Measurements from ENCODE around the gene LRMDA. TPM values are rescaled to one million over a fixed set of nuclear protein-coding genes. Genes with fewer than 3 reads are reported as not detected.

LRMDA gene
- total RNA-seq, 3 donors from 2014 or later = 8.3 to 17.1 (median 11.1) TPM

DNA sequence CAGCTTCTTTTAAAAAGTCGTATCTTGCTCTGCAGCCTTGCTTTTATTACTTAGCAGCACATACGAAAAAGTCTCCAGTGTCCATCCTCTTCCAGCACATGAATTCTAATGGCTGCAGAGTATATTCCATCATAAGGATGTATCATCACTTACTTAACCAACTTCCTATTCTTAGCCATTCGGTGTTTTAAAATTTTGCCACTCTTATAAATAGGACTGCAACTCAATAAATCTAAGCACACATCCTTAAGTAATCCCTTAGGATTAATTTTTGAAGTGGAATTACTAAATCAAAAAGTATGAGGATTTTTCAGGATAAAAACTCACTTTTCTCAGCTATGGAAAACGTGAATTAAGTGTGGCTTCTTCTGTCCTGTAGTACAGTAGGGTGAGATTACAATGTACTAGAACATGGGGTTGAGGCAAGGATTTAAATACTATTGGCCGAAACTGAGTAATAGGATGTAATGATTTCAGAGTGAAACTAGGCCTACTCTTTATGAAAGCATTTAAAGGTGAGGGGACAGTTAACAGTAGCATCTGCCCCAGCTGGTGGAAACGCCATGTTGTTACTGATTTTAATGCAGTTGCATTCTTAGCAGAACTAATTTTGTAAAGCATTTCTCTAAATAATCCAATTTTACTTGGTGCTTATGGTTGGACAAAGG lies 1035.5 kb downstream of the LRMDA start:
- no peak for DNase-seq (ENCODE audit: low spot score in 2 of 2)

DNA sequence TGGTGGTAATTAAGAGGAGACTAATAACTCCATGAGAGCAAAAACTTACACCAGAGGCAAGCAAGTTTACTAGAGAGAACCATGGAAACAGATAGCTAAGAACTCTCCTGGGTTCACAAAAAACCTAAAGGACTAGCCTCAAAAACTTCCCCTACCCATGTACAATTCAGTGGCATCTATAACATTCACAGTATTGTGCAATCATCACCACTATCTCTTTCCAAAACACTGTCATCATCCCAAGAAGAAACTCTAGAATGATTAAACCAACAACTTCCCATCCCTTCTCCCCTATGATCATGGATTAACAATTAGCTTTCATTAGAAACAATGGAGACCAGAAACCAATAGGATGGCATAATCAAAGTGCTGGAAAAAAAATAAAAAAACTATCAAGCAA lies 1038.3 kb downstream of the LRMDA start:
- Histone ChIP-seq H3K4me1 (no peaks in the 10 kb centered on the region), H3K4me3 (no peak overlapping the region), H3K9me3 (no peaks in the 10 kb centered on the region), H3K36me3 (no peaks in the 10 kb centered on the region), H3K27ac (no peak overlapping the region), H3K27me3 (no peaks in the 10 kb centered on the region)
- intact Hi-C loops (cut with DNase I; ENCODE audit: low total_unique reads) = no loop called here
- no peak for DNase-seq (ENCODE audit: low spot score in 2 of 2)
- TF ChIP-seq POLR2AphosphoS5 (IDR thresholded peaks at IDR 0.05) = no peak
- TF ChIP-seq, protein P1, sequence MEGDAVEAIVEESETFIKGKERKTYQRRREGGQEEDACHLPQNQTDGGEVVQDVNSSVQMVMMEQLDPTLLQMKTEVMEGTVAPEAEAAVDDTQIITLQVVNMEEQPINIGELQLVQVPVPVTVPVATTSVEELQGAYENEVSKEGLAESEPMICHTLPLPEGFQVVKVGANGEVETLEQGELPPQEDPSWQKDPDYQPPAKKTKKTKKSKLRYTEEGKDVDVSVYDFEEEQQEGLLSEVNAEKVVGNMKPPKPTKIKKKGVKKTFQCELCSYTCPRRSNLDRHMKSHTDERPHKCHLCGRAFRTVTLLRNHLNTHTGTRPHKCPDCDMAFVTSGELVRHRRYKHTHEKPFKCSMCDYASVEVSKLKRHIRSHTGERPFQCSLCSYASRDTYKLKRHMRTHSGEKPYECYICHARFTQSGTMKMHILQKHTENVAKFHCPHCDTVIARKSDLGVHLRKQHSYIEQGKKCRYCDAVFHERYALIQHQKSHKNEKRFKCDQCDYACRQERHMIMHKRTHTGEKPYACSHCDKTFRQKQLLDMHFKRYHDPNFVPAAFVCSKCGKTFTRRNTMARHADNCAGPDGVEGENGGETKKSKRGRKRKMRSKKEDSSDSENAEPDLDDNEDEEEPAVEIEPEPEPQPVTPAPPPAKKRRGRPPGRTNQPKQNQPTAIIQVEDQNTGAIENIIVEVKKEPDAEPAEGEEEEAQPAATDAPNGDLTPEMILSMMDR (IDR thresholded peaks at IDR 0.05) = no peak
- no peak for TF ChIP-seq POLR2A (IDR thresholded peaks at IDR 0.05)

More for the DNA sequence above, 1035.5 kb downstream of the LRMDA start:
- no peaks in the 10 kb centered on the region for H3K27me3 ChIP-seq
- TF ChIP-seq POLR2AphosphoS5 (IDR thresholded peaks at IDR 0.05) (no peak), POLR2A (IDR thresholded peaks at IDR 0.05) (no peak)
- TF ChIP-seq, protein P1 (IDR thresholded peaks at IDR 0.05) = no peak
- no peak overlapping the region for H3K27ac ChIP-seq
- H3K9me3 ChIP-seq = no peaks in the 10 kb centered on the region
- no peak overlapping the region for H3K4me3 ChIP-seq
- no peaks in the 10 kb centered on the region for H3K36me3 ChIP-seq
- H3K4me1 ChIP-seq = no peaks in the 10 kb centered on the region
- intact Hi-C loops (cut with DNase I; ENCODE audit: low total_unique reads) = no loop called here

DNA sequence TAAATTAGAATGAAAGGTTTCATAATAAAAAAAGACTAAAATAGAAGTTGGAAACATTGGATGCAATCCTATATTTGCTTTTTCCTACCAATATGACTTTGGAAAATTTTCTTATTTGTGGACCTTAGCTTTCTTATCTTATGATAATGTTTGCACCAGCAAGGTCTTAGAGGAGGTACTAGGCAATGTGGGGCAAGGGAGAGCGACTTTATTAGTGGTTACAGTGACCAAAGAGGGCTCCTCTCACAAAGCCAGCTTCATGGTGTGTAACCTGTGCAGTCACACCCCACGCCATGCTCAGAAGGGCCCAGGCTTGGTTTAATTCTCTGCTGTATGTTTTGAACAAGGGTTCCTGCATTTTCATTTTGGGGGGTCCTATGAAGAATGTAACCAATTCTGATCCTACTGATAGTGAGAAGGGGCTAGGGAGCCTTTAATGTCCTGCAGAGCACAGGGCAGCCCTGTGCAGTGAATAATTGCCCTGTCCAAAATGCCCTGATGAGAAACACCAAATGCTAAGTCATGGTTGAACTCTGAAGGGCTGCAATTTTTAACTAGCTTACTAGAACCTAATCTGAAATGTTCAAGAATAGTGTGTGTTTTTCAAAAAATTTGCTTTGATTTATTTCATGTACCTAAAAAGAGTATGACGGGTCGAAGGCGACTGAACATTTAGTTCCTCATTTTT lies 1047.8 kb downstream of the LRMDA start:
- H3K27me3 ChIP-seq = no peaks in the 10 kb centered on the region
- H3K27ac ChIP-seq = no peak overlapping the region
- H3K4me1 ChIP-seq = no peaks in the 10 kb centered on the region
- intact Hi-C loops (cut with DNase I; ENCODE audit: low total_unique reads) = no loop called here
- no peaks in the 10 kb centered on the region for H3K36me3 ChIP-seq
- H3K9me3 ChIP-seq = no peaks in the 10 kb centered on the region
- TF ChIP-seq, protein P1 (IDR thresholded peaks at IDR 0.05) = no peak
- no peak for TF ChIP-seq POLR2A (IDR thresholded peaks at IDR 0.05)
- no peak overlapping the region for H3K4me3 ChIP-seq
- no peak for DNase-seq (ENCODE audit: low spot score in 2 of 2)

DNA sequence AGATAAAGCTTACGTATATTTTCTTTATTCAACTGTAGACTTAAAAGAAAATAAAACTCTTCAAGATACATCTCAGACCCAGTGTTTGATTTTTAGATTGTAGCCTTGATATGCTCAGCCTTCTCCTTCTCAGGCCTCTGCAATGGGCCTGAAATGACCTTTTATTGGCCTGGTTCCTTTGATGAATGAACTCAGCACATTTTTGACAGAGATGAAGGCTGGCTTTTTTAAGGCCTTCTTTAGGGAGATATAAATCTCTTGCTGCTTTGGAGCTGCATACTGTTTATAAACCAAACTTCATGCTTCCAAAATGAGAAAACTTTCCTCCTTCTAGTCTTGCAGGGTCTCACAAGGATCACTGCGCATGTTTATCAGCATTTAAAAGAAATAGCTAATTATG lies 1049.8 kb downstream of the LRMDA start:
- intact Hi-C loops (cut with DNase I; ENCODE audit: low total_unique reads) = no loop called here
- H3K27me3 ChIP-seq = no peaks in the 10 kb centered on the region
- no peaks in the 10 kb centered on the region for H3K4me1 ChIP-seq

DNA sequence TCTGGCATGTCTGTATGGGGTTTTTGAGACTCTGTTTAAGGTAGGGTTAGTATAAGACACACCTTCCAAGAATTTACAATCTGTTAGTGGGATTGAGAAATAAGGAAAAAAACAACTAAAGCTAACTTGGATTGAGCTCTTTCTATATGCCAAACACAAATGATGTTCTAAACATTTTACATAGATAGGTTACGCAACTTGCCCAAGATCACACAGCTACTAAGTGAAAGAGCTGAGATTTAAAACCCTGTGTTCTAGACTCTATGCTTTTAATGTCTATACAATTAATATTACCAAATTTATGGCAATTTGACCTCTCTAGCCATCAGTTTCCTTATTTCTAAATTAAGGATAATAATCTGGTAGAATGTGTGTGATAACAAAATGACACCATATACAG lies 1056.2 kb downstream of the LRMDA start:
- no peak for DNase-seq (ENCODE audit: low spot score in 2 of 2)

More for the DNA sequence above, 1049.8 kb downstream of the LRMDA start:
- no peak for DNase-seq (ENCODE audit: low spot score in 2 of 2)
- no peaks in the 10 kb centered on the region for H3K9me3 ChIP-seq
- peaks cover 3% of the 10 kb centered on the region for H3K36me3 ChIP-seq
- TF ChIP-seq, protein P1 (IDR thresholded peaks at IDR 0.05) = no peak
- TF ChIP-seq POLR2A (IDR thresholded peaks at IDR 0.05) (no peak), POLR2AphosphoS5 (IDR thresholded peaks at IDR 0.05) (no peak)
- H3K4me3 ChIP-seq = no peak overlapping the region
- no peak overlapping the region for H3K27ac ChIP-seq

More for the DNA sequence above, 1056.2 kb downstream of the LRMDA start:
- Histone ChIP-seq H3K27me3 (no peaks in the 10 kb centered on the region), H3K9me3 (peaks cover 3 to 25% of the 10 kb centered on the region in 2 donors), H3K36me3 (peaks cover 3% of the 10 kb centered on the region), H3K4me1 (no peaks in the 10 kb centered on the region), H3K27ac (no peak overlapping the region), H3K4me3 (no peak overlapping the region)
- intact Hi-C loops (cut with DNase I; ENCODE audit: low total_unique reads) = no loop called here
- TF ChIP-seq POLR2A (IDR thresholded peaks at IDR 0.05) = no peak
- TF ChIP-seq, protein P1 (IDR thresholded peaks at IDR 0.05) = no peak
- no peak for TF ChIP-seq POLR2AphosphoS5 (IDR thresholded peaks at IDR 0.05)
